Effector memory CD4-positive, alpha-beta T cell (primary cell): ENCODE measurements around the gene DEFB131B.
"Not testable (repeated sequence)": the region's sequence is repeated elsewhere in the genome, so short reads cannot be mapped to it uniquely, and the experiment has no call there.

Experiments used
- DNase-seq, 3 donors: peaks; one replicate each; pipeline ENCODE4 v3.0.0-alpha.2; 2020
- H3K27ac ChIP-seq: 2 replicates; pipeline ENCODE4 v1.7.0; 2013; ENCODE audit warnings: mild to moderate bottlenecking, low read length, moderate library complexity; ENCODE audit not compliant: insufficient read depth, poor library complexity, severe bottlenecking
- H3K27me3 ChIP-seq: replicated peaks from 2 replicates; pipeline ENCODE4 v1.7.0; 2013; ENCODE audit warnings: mild to moderate bottlenecking, low read length; ENCODE audit not compliant: insufficient read depth, control insufficient read depth, poor library complexity, severe bottlenecking
- H3K36me3 ChIP-seq: 2 replicates; pipeline ENCODE4 v1.7.0; 2013; ENCODE audit warnings: mild to moderate bottlenecking, low read length, moderate library complexity; ENCODE audit not compliant: control insufficient read depth, insufficient read depth
- H3K4me1 ChIP-seq: 2 replicates; pipeline ENCODE4 v1.7.0; 2013; ENCODE audit warnings: low read length, mild to moderate bottlenecking; ENCODE audit not compliant: control insufficient read depth, insufficient read depth, poor library complexity, severe bottlenecking
- H3K4me3 ChIP-seq: 2 replicates; pipeline ENCODE4 v1.7.0; 2013; ENCODE audit warnings: low read length, low read depth, mild to moderate bottlenecking; ENCODE audit not compliant: insufficient read depth, poor library complexity, severe bottlenecking
- H3K9me3 ChIP-seq: 2 replicates; pipeline ENCODE4 v1.7.0; 2013; ENCODE audit warnings: mild to moderate bottlenecking, low read length, moderate library complexity; ENCODE audit not compliant: control insufficient read depth
- total RNA-seq, 3 donors: gene quantifications; one replicate each; lab custom pipeline; 2026; lab: John Stamatoyannopoulos, UW

The DEFB131B gene
- 0 reads per million in 3 donors for total RNA-seq

GRCh38 chr11:71878059-71878458, at the start of gene DEFB131B:
Gene DEFB131B (plus strand): TSS chr11:71878453. CDS start chr11:71878453, 0 bp downstream.
- H3K27ac ChIP-seq, H3K36me3 ChIP-seq, H3K27me3 ChIP-seq, H3K4me3 ChIP-seq, H3K9me3 ChIP-seq, DNase-seq, H3K4me1 ChIP-seq: not testable (repeated sequence)

- H3K27me3 ChIP-seq, DNase-seq, H3K4me3 ChIP-seq, H3K4me1 ChIP-seq, H3K27ac ChIP-seq, H3K9me3 ChIP-seq, H3K36me3 ChIP-seq: not testable (repeated sequence)
Measured at GRCh38 chr11:71829247-71829646, 49.0 kb upstream of the DEFB131B start.

GRCh38 chr11:71829686-71830085, 48.6 kb upstream of the DEFB131B start:
- DNase-seq, H3K4me3 ChIP-seq, H3K27ac ChIP-seq, H3K27me3 ChIP-seq, H3K9me3 ChIP-seq, H3K4me1 ChIP-seq, H3K36me3 ChIP-seq: not testable (repeated sequence)

GRCh38 chr11:71832811-71833210, 45.4 kb upstream of the DEFB131B start, which contains the start of gene DEFB108B:
Gene DEFB108B (plus strand): TSS chr11:71833200. CDS start chr11:71833200, 0 bp downstream.
- H3K27me3 ChIP-seq, DNase-seq, H3K27ac ChIP-seq, H3K9me3 ChIP-seq, H3K36me3 ChIP-seq, H3K4me3 ChIP-seq, H3K4me1 ChIP-seq: not testable (repeated sequence)

- not testable (repeated sequence) for H3K36me3 ChIP-seq, H3K4me1 ChIP-seq, H3K4me3 ChIP-seq, H3K9me3 ChIP-seq, H3K27me3 ChIP-seq, DNase-seq, H3K27ac ChIP-seq
Measured at GRCh38 chr11:71842720-71843119, 35.5 kb upstream of the DEFB131B start.

- H3K36me3 ChIP-seq, H3K4me3 ChIP-seq, H3K9me3 ChIP-seq, DNase-seq, H3K27ac ChIP-seq, H3K4me1 ChIP-seq, H3K27me3 ChIP-seq: not testable (repeated sequence)
Measured at GRCh38 chr11:71843355-71843754, 34.9 kb upstream of the DEFB131B start.

GRCh38 chr11:71843858-71844257, 34.4 kb upstream of the DEFB131B start:
- Histone ChIP-seq H3K9me3 (no peaks in the 10 kb centered on the region), H3K36me3 (no peaks in the 10 kb centered on the region), H3K27ac (no peak overlapping the region), H3K27me3 (no peaks in the 10 kb centered on the region), H3K4me3 (no peak overlapping the region), H3K4me1 (no peaks in the 10 kb centered on the region)
- no peak for DNase-seq

GRCh38 chr11:71853895-71854294, 24.4 kb upstream of the DEFB131B start:
- H3K4me3 ChIP-seq, H3K4me1 ChIP-seq, H3K27ac ChIP-seq, H3K9me3 ChIP-seq, H3K27me3 ChIP-seq, H3K36me3 ChIP-seq, DNase-seq: not testable (repeated sequence)

- not testable (repeated sequence) for H3K27me3 ChIP-seq, DNase-seq
Measured at GRCh38 chr11:71855880-71856279, 22.4 kb upstream of the DEFB131B start.

GRCh38 chr11:71860835-71861234, 17.4 kb upstream of the DEFB131B start:
- DNase-seq, H3K4me3 ChIP-seq, H3K27ac ChIP-seq: not testable (repeated sequence)

More at GRCh38 chr11:71855880-71856279, 22.4 kb upstream of the DEFB131B start:
- H3K36me3 ChIP-seq, H3K4me1 ChIP-seq, H3K27ac ChIP-seq, H3K9me3 ChIP-seq, H3K4me3 ChIP-seq: not testable (repeated sequence)

More at GRCh38 chr11:71860835-71861234, 17.4 kb upstream of the DEFB131B start:
- H3K27me3 ChIP-seq, H3K9me3 ChIP-seq, H3K4me1 ChIP-seq, H3K36me3 ChIP-seq: not testable (repeated sequence)
